Activated CD4-positive, alpha-beta T cell treated with anti-CD3 and anti-CD28 coated beads, Interleukin-2, amount 50 U/mL, for 16 hours (primary cell): Measurements from ENCODE around the gene KDM4F.

Experiments used
- DNase-seq: peaks from one replicate; pipeline ENCODE4 v3.0.0-alpha.2; 2020

KDM4F gene

GRCh38 chr11:95066716-95067038 is 17.5 kb downstream of the KDM4F start, which contains the start of gene SRSF8:
SRSF8 (plus strand) TSS chr11:95066919; CDS start chr11:95067227, 308 bp downstream.
- no peak for DNase-seq

GRCh38 chr11:95067039-95067840 is 18.0 kb downstream of the KDM4F start:
- peak; percentile 78 for DNase-seq

GRCh38 chr11:95067841-95068219 is 18.6 kb downstream of the KDM4F start:
- no peak for DNase-seq

- DNase-seq, result peak; percentile 92
Observed at GRCh38 chr11:95068549-95068948, 19.3 kb downstream of the KDM4F start.

- DNase-seq, result no peak
Observed at GRCh38 chr11:95070471-95070870, 21.2 kb downstream of the KDM4F start.

GRCh38 chr11:95072948-95073347 is 23.7 kb downstream of the KDM4F start:
- DNase-seq, result no peak

GRCh38 chr11:95074792-95075563 is 25.8 kb downstream of the KDM4F start:
- DNase-seq, result no peak

- DNase-seq, result no peak
Observed at GRCh38 chr11:95076416-95076815, 27.2 kb downstream of the KDM4F start.

GRCh38 chr11:95076981-95077380 is 27.8 kb downstream of the KDM4F start:
- DNase-seq, result no peak

GRCh38 chr11:95078526-95078925 is 29.3 kb downstream of the KDM4F start:
- DNase-seq, result no peak

GRCh38 chr11:95081010-95081409 is 31.8 kb downstream of the KDM4F start:
- DNase-seq, result no peak

GRCh38 chr11:95081412-95081811 is 32.2 kb downstream of the KDM4F start:
- DNase-seq, result no peak

GRCh38 chr11:95082576-95083001 is 33.4 kb downstream of the KDM4F start:
- DNase-seq, result no peak

GRCh38 chr11:95084509-95084908 is 35.3 kb downstream of the KDM4F start:
- DNase-seq, result peak; percentile 78

GRCh38 chr11:95085117-95085816 is 36.0 kb downstream of the KDM4F start:
- no peak for DNase-seq

- no peak for DNase-seq
Observed at GRCh38 chr11:95086151-95086550, 36.9 kb downstream of the KDM4F start.

GRCh38 chr11:95086836-95087570 is 37.8 kb downstream of the KDM4F start:
- DNase-seq, result no peak

- peak; percentile 54 for DNase-seq
Observed at GRCh38 chr11:95088946-95089619, 39.9 kb downstream of the KDM4F start.

- DNase-seq, result peak; percentile 89
Observed at GRCh38 chr11:95089620-95090542, 40.7 kb downstream of the KDM4F start, which contains the start of gene ENDOD1. ENDOD1 (plus strand) TSS chr11:95089846; CDS start chr11:95089928, 82 bp downstream.

GRCh38 chr11:95091663-95092180 is 42.5 kb downstream of the KDM4F start:
- no peak for DNase-seq
